ENCODE data around the gene RAB23.

RAB23 gene

GRCh38 chr6:57242505-57242904 is 20.4 kb upstream of the RAB23 start:
- no peak for DNase-seq

- DNase-seq = no peak
These were observed 4.1 kb upstream of the RAB23 start for GRCh38 chr6:57226221-57226620.

DNA sequence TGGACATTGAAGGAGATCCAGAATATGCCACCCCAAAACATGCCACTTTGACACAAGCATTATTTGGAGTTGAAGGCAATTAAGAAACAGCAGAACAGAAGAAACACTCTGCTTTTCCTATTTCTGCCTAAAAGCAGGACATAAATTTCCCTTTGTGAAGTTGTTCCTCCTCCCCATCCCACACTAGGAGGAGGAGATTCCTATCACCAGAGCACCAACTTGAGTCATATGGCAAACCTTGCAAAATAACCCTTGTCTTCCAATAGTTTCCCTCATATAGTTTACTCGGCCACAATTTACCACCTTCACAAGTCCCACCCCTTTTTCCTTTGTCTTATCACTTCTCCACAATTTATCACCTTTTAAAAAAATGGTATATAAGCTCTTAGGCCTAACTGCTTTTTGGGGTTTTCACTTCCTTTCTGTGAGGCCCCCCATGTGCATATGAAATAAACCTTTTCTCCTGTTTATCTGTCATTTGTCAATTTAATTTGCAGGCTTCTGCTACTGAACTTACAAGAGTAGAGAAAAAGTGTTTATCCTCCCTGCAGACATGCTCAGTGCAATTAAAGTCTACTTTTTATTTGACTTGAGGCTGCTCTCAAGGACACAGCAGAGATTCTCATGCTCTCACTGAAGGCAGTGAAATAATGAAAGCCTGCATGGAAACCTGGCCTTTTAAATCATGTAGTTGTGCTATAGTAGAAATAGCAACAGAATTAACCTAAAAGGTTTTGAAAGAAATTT is 2.8 kb upstream of the RAB23 start:
- DNase-seq = no peak

GRCh38 chr6:57222743-57223077 is 603 bp upstream of the RAB23 start:
- no peak for DNase-seq

DNA sequence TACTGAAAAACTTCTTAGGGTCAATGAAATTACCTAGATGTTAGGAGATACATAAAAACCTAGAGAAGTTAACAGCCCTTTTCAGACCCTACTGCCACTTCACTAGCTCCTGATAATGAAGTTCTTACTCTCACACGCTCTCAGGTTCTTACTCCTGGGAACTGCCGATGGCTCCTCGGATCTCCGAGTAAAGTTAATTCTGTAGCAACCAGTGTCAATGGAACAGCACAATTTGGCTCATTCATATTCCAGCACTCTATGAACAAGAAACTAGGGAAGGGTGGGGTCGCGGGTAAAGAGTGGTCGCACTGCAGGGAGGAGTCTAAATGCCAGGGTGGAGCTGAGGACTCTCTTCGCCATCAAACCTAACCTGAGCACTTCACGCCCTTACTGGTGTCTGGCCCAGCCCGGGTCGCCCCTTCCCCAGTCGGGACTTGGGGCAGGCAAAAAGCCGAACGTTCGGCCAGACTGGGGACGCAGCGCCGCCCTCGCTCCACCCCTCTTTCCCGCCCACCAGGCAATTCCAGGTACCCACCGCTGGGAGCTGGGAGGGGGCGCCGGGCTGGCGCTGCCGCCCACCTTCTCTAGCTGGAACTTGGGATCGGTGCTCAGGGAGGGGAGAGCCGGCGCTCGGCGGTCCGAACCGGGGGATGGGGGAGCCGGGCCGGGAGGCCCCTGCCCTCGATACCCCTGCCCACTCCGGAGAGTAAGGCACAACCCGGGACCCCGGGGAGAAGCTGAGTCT is 744 bp downstream of the RAB23 start:
- peak; percentile 54 for DNase-seq

GRCh38 chr6:57220083-57220703 is 1.9 kb downstream of the RAB23 start:
- peak; percentile 12 for DNase-seq

DNA sequence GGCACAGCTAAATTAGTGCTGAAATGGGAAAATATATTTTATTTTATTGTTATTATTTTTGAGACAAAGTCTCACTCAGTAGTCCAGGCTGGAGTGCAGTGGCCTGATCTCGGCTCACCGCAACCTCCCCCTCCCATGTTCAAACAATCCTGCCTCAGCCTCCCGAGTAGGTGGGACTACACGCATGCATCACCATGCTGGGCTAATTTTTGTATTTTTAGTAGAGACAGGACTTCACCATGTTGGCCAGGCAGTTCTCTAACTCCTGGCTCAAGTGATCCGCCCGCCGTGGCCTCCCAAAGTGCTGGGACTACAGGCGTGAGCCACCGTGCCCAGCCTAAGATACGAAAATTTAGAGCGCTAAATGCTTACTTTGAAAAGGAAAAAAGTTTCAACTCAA is 4.8 kb downstream of the RAB23 start:
- no peak for DNase-seq

DNA sequence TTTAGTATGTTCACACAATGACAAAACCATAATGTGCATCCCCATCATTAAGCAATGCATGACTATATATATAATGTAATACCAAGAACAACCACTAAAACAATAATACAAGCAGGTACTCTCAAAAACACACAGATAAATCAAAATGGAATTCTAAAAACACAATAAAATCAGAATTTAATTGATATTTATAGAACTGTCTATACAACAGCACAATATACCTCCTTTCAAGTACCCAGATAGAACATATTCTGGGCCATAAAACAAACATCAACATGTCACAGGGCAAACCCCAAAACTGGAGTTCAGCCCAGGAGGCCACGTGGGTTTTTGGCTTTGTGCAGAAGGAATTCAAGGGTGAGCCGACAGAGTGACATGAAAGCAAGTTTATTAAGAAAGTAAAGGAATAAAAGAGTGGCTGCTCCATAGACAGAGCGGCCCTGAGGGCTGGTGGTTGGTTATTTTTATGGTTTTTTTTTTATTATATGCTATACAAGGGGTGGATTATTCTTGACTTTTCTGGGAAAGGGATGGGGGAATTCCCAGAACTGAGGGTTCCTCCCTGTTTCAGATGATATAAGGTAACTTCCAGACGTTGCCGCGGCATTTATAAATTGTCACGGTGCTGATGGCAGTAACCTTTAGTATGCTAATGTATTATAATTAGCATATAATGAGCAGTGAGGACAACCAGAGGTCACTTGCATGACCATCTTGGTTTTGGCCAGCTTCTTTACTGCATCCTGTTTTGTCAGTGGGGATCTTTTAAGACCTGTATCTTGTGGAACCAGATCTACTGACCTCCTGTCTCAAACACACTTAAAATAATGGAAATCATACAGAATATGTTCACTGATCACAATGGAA is 5.6 kb downstream of the RAB23 start:
- no peak for DNase-seq

DNA sequence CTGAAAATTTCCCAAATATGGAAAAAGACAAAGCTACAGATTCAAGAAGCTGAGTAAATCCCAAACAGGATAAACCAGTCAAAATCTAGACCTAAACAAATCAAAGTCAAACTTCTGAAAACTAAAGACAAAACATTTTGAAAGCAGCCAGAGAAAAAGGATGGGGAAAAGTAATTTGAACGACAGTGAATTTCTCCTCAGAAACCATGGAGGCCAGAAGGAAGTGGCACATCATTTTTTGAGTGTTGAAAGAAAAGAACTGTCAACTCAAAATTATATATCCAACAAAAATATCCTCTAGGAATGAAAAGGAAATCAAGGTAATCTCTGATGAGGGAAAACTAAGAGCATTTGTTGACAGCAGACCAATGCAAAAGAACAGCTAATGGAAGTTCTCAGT is 6.8 kb downstream of the RAB23 start:
- DNase-seq = no peak

DNA sequence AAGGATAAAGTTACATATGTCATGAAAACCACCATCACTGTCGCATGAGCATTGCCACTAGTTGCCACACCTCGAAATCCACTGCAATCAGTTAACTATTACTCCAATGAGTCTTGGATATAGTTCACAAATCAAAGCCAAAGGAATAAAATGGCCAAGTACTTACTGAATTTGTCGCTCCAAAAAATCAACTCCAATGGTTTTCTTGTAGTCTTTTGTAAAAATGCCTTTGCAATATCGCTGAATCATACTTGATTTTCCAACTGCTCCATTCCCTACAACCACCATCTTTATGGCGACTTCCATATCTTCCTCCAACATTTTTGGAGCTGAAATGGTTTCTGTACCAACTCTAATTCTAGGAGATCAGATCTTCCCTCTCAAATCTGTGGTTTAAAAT is 12.0 kb downstream of the RAB23 start:
- no peak for DNase-seq

DNA sequence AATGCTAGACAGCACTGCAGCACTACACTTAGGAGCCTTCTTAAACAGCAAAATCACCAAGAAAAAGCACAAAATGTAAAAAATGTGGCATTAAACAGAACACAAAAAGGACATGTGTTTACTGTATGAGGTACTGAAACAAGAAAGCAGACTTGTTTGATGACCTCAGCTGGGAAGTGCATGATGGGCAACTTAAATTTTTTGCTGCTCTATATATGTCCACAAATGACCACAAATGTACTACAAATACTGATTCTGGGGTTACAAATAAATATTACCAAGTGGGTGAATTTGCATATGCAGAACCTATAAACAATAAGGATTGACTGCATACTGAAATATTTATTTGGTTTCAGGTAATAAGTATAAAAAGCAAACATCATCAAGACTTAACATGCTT is 13.1 kb downstream of the RAB23 start:
- no peak for DNase-seq

GRCh38 chr6:57207872-57208271 is 14.2 kb downstream of the RAB23 start:
- DNase-seq = no peak

- DNase-seq = no peak
These were observed 15.0 kb downstream of the RAB23 start for GRCh38 chr6:57207141-57207540.

GRCh38 chr6:57205550-57206328 is 16.4 kb downstream of the RAB23 start:
- no peak for DNase-seq

GRCh38 chr6:57201718-57202117 is 20.4 kb downstream of the RAB23 start:
- DNase-seq = no peak

- DNase-seq = no peak
These were observed 23.0 kb downstream of the RAB23 start for GRCh38 chr6:57198926-57199636.

- no peak for DNase-seq
These were observed 26.6 kb downstream of the RAB23 start for GRCh38 chr6:57195457-57195856.

GRCh38 chr6:57193177-57193576 is 28.9 kb downstream of the RAB23 start:
- no peak for DNase-seq

GRCh38 chr6:57190140-57190539 is 32.0 kb downstream of the RAB23 start:
- no peak for DNase-seq

GRCh38 chr6:57183336-57183735 is 38.8 kb downstream of the RAB23 start:
- no peak for DNase-seq

DNA sequence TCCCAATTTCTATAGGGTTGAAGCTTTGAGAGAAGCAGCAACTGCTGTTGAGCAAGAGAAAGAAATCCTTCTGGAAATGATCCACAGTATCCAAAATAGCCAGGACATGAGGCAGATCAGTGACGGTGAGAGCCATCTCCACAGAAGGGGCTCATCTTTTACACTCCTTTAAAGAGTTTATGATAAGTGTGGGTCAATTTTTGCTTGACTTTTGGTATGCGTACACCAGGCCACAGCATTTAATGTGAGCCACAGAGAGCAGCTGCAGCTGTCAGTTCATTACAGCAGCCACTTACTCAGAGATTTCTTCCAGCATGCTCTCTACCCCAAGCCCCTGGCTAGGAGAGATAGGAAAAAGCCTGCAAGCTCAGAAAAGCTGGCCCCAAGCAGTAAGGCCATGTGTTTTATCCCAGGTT is 40.1 kb downstream of the RAB23 start:
- DNase-seq = peak; percentile 51

GRCh38 chr6:57180596-57180995 is 41.5 kb downstream of the RAB23 start:
- DNase-seq = no peak

Data from hematopoietic multipotent progenitor cell treated with erythropoietin and hydrocortisone succinate and interleukin-3 and kit ligand, for 8 days (in vitro differentiated cells).